ENCODE results near the gene GNG12.

GRCh38 chr1:67843331-67843730, 10.1 kb upstream of the GNG12 start:
- TF ChIP-seq CTCF (IDR thresholded peaks at IDR 0.05) (no peak), POLR2AphosphoS5 (IDR thresholded peaks at IDR 0.05) (no peak), EP300 (IDR thresholded peaks at IDR 0.05) (no peak)

Measured in upper lobe of left lung (tissue), 4 donors.